GM10847 (cell line): Measurements from ENCODE around the gene IL36RN.

ENCODE experiments used
- POLR2A ChIP-seq: IDR thresholded peaks from 2 replicates; pipeline ENCODE4 v1.6.1; 2011; ENCODE audit not compliant: insufficient read length; ENCODE audit errors: extremely low read depth

IL36RN gene

GRCh38 chr2:113058998-113059960, at the start of gene IL36RN:
Gene IL36RN (plus strand): TSS chr2:113059198. CDS start chr2:113059439, 241 bp downstream.
- TF ChIP-seq POLR2A: no peak

- no peak for TF ChIP-seq POLR2A
Observed at GRCh38 chr2:113009622-113010021, 49.4 kb upstream of the IL36RN start.

- no peak for TF ChIP-seq POLR2A
Observed at GRCh38 chr2:113010088-113010487, 48.9 kb upstream of the IL36RN start.

- TF ChIP-seq POLR2A: no peak
Observed at GRCh38 chr2:113011108-113011507, 47.9 kb upstream of the IL36RN start.

GRCh38 chr2:113012436-113013335, 46.3 kb upstream of the IL36RN start:
- no peak for TF ChIP-seq POLR2A

GRCh38 chr2:113013336-113013661, 45.7 kb upstream of the IL36RN start:
- TF ChIP-seq POLR2A: no peak

GRCh38 chr2:113014067-113014466, 44.9 kb upstream of the IL36RN start:
- TF ChIP-seq POLR2A: no peak

GRCh38 chr2:113015042-113015441, 44.0 kb upstream of the IL36RN start:
- TF ChIP-seq POLR2A: no peak

GRCh38 chr2:113015655-113016054, 43.3 kb upstream of the IL36RN start:
- no peak for TF ChIP-seq POLR2A

- TF ChIP-seq POLR2A: no peak
Observed at GRCh38 chr2:113018509-113018908, 40.5 kb upstream of the IL36RN start.

GRCh38 chr2:113021312-113021711, 37.7 kb upstream of the IL36RN start:
- TF ChIP-seq POLR2A: no peak

GRCh38 chr2:113024764-113025163, 34.2 kb upstream of the IL36RN start:
- no peak for TF ChIP-seq POLR2A

- no peak for TF ChIP-seq POLR2A
Observed at GRCh38 chr2:113025737-113026136, 33.3 kb upstream of the IL36RN start.

- TF ChIP-seq POLR2A: no peak
Observed at GRCh38 chr2:113027691-113028090, 31.3 kb upstream of the IL36RN start.

GRCh38 chr2:113028112-113028511, 30.9 kb upstream of the IL36RN start:
- no peak for TF ChIP-seq POLR2A

- TF ChIP-seq POLR2A: no peak
Observed at GRCh38 chr2:113032737-113033136, 26.3 kb upstream of the IL36RN start.
